H1 (cell line): ENCODE measurements around the gene SUPT7L. TPM values are rescaled to one million over a fixed set of nuclear protein-coding genes. Genes with fewer than 3 reads are reported as not detected.

Experiments used
- EZH2 ChIP-seq: fragments of 200-600 bp; sonication (generic); IDR thresholded peaks from 2 replicates; pipeline ENCODE4 v1.7.1; 2012; ENCODE audit warnings: low read depth, mild to moderate bottlenecking, moderate library complexity, low read length, inconsistent platforms; ENCODE audit not compliant: severe bottlenecking
- SIN3A ChIP-seq, 2 experiments: IDR thresholded peaks in 1 of 2; conservative IDR thresholded peaks in 1 of 2; 2 replicates each; pipeline ENCODE4 v1.6.1; 2011 to 2012; ENCODE audit warnings: low read length in 2 of 2, improper control_type of control experiment in 1 of 2, low read depth in 1 of 2, mild to moderate bottlenecking in 1 of 2
- polyA plus RNA-seq, 7 experiments: library from polyadenylated mRNA; depleted of rRNA in 3 of 7; stranded (reverse) in 5 of 7; unstranded in 2 of 7; fragments of >200 nt in 5 of 7; fragments of 200-250 nt in 2 of 7; gene quantifications; 1 replicate in 5 of 7; 2 replicates in 1 of 7; 4 replicates in 1 of 7; pipeline versions ENCODE4 v1.2.1 to v1.2.3, GENCODE V29; 2011 to 2013; ENCODE audit warnings: missing spikeins in 2 of 7, mixed read lengths in 2 of 7
- total RNA-seq: library from RNA; stranded (reverse); fragmentation: NEBNext Ultra II Directional; extraction: Animal tissue kit (Norgen Biotek cat#: 25700); gene quantifications from 2 replicates; pipeline ENCODE4 v1.2.1, GENCODE V29; 2021
- TF ChIP-seq, protein P1 (sequence below): IDR thresholded peaks from 2 replicates; pipeline ENCODE4 v1.6.1; 2012; ENCODE audit warnings: low read length, inconsistent platforms

Gene SUPT7L
- total and polyA plus RNA-seq, 2 of the 8 experiments (the other 6 are each of a cell fraction or from before 2014, with no cell fraction given), result 22.2 to 26.6 TPM

DNA sequence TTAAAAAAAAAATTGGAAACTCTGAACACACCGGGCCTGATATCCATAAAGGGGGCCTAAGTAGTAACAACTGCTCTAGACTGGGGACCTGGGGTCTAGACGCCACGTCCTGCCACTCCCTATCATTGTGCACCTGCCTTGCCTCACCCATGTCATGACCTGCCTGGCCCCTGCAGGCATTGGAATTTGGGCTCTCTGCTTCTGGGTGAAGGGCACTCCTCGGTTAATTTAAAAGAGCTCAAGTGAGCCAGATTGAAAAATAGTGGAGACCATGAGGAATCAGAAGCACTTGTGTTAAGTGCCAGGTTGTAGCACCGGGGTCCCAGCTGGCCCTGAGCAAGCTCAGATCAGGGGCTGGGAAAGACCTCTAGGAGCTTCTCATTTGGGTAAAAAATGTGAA lies 48.4 kb upstream of the SUPT7L start (continued):
- TF ChIP-seq, protein P1, sequence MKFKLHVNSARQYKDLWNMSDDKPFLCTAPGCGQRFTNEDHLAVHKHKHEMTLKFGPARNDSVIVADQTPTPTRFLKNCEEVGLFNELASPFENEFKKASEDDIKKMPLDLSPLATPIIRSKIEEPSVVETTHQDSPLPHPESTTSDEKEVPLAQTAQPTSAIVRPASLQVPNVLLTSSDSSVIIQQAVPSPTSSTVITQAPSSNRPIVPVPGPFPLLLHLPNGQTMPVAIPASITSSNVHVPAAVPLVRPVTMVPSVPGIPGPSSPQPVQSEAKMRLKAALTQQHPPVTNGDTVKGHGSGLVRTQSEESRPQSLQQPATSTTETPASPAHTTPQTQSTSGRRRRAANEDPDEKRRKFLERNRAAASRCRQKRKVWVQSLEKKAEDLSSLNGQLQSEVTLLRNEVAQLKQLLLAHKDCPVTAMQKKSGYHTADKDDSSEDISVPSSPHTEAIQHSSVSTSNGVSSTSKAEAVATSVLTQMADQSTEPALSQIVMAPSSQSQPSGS, result no peak
- TF ChIP-seq EZH2 (no peak), SIN3A (conservative IDR thresholded peaks at IDR 0.05 in 1 of 2, IDR thresholded peaks at IDR 0.05 in 1 of 2; ENCODE audit: low read depth in 1 of 2, low read length in 2 of 2) (no peak)
- TF ChIP-seq, all 59 proteins: peak for 0
